ENCODE measurements around the gene DCLK1. TPM values are rescaled to one million over a fixed set of nuclear protein-coding genes. Genes with fewer than 3 reads are reported as not detected.

The DCLK1 gene
- total RNA-seq, 1 experiment from 2014 or later: 0.10 TPM

DNA sequence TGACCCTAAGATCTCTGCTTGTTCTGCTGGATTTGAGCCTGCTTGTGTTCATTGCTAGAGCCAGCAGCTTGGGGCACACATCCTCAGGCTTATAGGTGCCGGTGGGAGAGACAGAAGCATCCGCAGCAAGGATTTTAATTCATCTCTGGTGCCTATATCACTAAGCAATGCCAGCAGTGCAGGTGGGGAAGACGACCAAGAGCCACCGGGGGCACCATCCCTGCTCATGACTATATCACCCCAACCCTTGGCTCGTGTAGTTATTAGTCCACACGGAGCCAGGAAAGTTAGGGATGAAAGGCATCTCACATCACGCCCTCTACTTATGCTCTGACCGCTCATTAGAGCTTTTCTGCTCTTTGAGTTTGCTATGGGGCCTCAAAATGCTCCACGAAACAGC lies 298.2 kb downstream of the DCLK1 start:
- intact Hi-C loops (cut with micrococcal nuclease): no loop called here
- ATAC-seq: no peak
- H3K27ac ChIP-seq (ENCODE audit: low read depth, low read length): no peak overlapping the region
- H3K4me2 ChIP-seq (ENCODE audit: low read length): no peak overlapping the region
- H3K27me3 ChIP-seq (ENCODE audit: insufficient read depth, low read length): peaks cover 28% of the 10 kb centered on the region
- no peak overlapping the region for H3K9ac ChIP-seq (ENCODE audit: low read length)
- BruUV-seq (replicated peaks): no TSS peak
- H3K4me3 ChIP-seq (replicated peaks in 1 of 2; ENCODE audit: low read depth in 1 of 2, low read length in 2 of 2): no peak overlapping the region
- CTCF ChIA-PET: no interaction called here
- TF ChIP-seq FOSL1 (IDR thresholded peaks at IDR 0.05; ENCODE audit: low read depth): no peak
- H3K9me3 ChIP-seq (ENCODE audit: control insufficient read depth in 1 of 2, insufficient read depth in 1 of 2, low read depth in 1 of 2, low read length in 2 of 2): no peaks in the 10 kb centered on the region
- H3K79me2 ChIP-seq (ENCODE audit: insufficient read depth, low read length): no peaks in the 10 kb centered on the region
- no peaks in the 10 kb centered on the region for H3K9me2 ChIP-seq (ENCODE audit: insufficient read depth)
- no peak for DNase-seq (ENCODE audit: low read depth, low spot score)
- H4K20me1 ChIP-seq (ENCODE audit: insufficient read depth): no peaks in the 10 kb centered on the region
- H2AFZ ChIP-seq (ENCODE audit: low read depth, low read length, poor library complexity, severe bottlenecking): no peak overlapping the region
- RAD21 ChIA-PET (ENCODE audit: low non-redundant PET in 1 of 2, low total read pairs in 2 of 2, uncharacterized antibody in 2 of 2, unreplicated experiment in 2 of 2): no interaction called here
- no peaks in the 10 kb centered on the region for H3K36me3 ChIP-seq (ENCODE audit: control insufficient read depth in 1 of 2, insufficient read depth in 2 of 2, low read length in 2 of 2)
- POLR2A ChIA-PET: no interaction called here
- H3K4me1 ChIP-seq (ENCODE audit: control insufficient read depth in 1 of 2, insufficient read depth in 2 of 2, low read length in 2 of 2): no peaks in the 10 kb centered on the region

DNA sequence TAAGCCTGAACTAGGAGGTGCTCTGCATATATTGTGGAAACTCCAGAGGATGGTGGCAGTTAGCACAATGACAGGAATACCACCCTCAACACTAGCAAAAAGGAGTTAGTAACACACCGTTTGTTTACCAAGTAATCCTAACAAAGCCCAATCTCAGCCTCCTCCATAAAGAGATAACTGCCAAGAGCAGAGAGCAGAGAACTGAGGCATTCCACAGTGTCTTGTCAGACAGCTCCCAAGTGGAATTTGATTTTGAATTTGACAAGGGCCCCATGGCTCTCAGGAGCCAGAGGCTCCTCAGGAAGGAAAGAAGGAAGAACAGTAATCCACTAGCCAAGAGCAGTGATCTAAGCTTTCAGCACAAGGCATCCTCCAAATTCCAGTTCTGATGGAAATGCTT lies 298.6 kb downstream of the DCLK1 start:
- no peak overlapping the region for H3K27ac ChIP-seq (ENCODE audit: low read depth, low read length)
- no peaks in the 10 kb centered on the region for H3K4me1 ChIP-seq (ENCODE audit: control insufficient read depth in 1 of 2, insufficient read depth in 2 of 2, low read length in 2 of 2)
- H3K9ac ChIP-seq (ENCODE audit: low read length): no peak overlapping the region
- H3K36me3 ChIP-seq (ENCODE audit: control insufficient read depth in 1 of 2, insufficient read depth in 2 of 2, low read length in 2 of 2): no peaks in the 10 kb centered on the region
- RAD21 ChIA-PET (ENCODE audit: low non-redundant PET in 1 of 2, low total read pairs in 2 of 2, uncharacterized antibody in 2 of 2, unreplicated experiment in 2 of 2): no interaction called here
- no peak overlapping the region for H3K4me3 ChIP-seq (replicated peaks in 1 of 2; ENCODE audit: low read depth in 1 of 2, low read length in 2 of 2)
- no peak for TF ChIP-seq EGR1 (IDR thresholded peaks at IDR 0.05; ENCODE audit: low read depth)
- TF ChIP-seq, protein P1, sequence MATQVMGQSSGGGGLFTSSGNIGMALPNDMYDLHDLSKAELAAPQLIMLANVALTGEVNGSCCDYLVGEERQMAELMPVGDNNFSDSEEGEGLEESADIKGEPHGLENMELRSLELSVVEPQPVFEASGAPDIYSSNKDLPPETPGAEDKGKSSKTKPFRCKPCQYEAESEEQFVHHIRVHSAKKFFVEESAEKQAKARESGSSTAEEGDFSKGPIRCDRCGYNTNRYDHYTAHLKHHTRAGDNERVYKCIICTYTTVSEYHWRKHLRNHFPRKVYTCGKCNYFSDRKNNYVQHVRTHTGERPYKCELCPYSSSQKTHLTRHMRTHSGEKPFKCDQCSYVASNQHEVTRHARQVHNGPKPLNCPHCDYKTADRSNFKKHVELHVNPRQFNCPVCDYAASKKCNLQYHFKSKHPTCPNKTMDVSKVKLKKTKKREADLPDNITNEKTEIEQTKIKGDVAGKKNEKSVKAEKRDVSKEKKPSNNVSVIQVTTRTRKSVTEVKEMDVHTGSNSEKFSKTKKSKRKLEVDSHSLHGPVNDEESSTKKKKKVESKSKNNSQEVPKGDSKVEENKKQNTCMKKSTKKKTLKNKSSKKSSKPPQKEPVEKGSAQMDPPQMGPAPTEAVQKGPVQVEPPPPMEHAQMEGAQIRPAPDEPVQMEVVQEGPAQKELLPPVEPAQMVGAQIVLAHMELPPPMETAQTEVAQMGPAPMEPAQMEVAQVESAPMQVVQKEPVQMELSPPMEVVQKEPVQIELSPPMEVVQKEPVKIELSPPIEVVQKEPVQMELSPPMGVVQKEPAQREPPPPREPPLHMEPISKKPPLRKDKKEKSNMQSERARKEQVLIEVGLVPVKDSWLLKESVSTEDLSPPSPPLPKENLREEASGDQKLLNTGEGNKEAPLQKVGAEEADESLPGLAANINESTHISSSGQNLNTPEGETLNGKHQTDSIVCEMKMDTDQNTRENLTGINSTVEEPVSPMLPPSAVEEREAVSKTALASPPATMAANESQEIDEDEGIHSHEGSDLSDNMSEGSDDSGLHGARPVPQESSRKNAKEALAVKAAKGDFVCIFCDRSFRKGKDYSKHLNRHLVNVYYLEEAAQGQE (IDR thresholded peaks at IDR 0.05; ENCODE audit: low read depth): no peak
- TF ChIP-seq CEBPB (IDR thresholded peaks at IDR 0.05; ENCODE audit: low read depth): no peak
- TF ChIP-seq EZH2phosphoT487 (IDR thresholded peaks at IDR 0.05; ENCODE audit: borderline replicate concordance): no peak
- no peak for TF ChIP-seq ELF1 (IDR thresholded peaks at IDR 0.05; ENCODE audit: borderline replicate concordance, low read depth)
- no peak for TF ChIP-seq RAD21 (IDR thresholded peaks at IDR 0.05; ENCODE audit: low read depth)
- H3K9me2 ChIP-seq (ENCODE audit: insufficient read depth): no peaks in the 10 kb centered on the region
- POLR2A ChIA-PET: no interaction called here
- H3K27me3 ChIP-seq (ENCODE audit: insufficient read depth, low read length): peaks cover 28% of the 10 kb centered on the region
- H2AFZ ChIP-seq (ENCODE audit: low read depth, low read length, poor library complexity, severe bottlenecking): no peak overlapping the region
- intact Hi-C loops (cut with micrococcal nuclease): no loop called here
- no peak overlapping the region for H3K4me2 ChIP-seq (ENCODE audit: low read length)
- H4K20me1 ChIP-seq (ENCODE audit: insufficient read depth): no peaks in the 10 kb centered on the region
- no peak for DNase-seq (ENCODE audit: low read depth, low spot score)
- CTCF ChIA-PET: no interaction called here
- H3K79me2 ChIP-seq (ENCODE audit: insufficient read depth, low read length): no peaks in the 10 kb centered on the region
- BruUV-seq (replicated peaks): no TSS peak
- ATAC-seq: no peak
- H3K9me3 ChIP-seq (ENCODE audit: control insufficient read depth in 1 of 2, insufficient read depth in 1 of 2, low read depth in 1 of 2, low read length in 2 of 2): no peaks in the 10 kb centered on the region
